ENCODE data around the gene ABT1. TPM values are rescaled to one million over a fixed set of nuclear protein-coding genes. Genes with fewer than 3 reads are reported as not detected.
A peak's percentile ranks its signal among the peaks of the same experiment; 100 is the strongest.
"Not testable (repeated sequence)": the region's sequence is repeated elsewhere in the genome, so short reads cannot be mapped to it uniquely, and the experiment has no call there.

The ABT1 gene
- total RNA-seq (2014; rRNA removed; shearing (Covaris generic); ENCODE audit: low replicate concordance), result 21.8 and 22.6 TPM in 2 replicates

- peak within 1 kb of the TSS; percentile 72 for H3K4me3 ChIP-seq
- peak; percentile 93 for DNase-seq
- no peaks in the 10 kb centered on the region for H3K27me3 ChIP-seq
- H3K9me3 ChIP-seq, result no peaks in the 10 kb centered on the region
- peaks cover 2% of the 10 kb centered on the region for H3K36me3 ChIP-seq
Measured at GRCh38 chr6:26596579-26597388, at the start of gene ABT1. Gene ABT1 (plus strand): TSS chr6:26596953. CDS start chr6:26596983, 30 bp downstream.

- H3K36me3 ChIP-seq, result peaks cover 18% of the 10 kb centered on the region
- H3K27me3 ChIP-seq, DNase-seq, H3K4me3 ChIP-seq, H3K9me3 ChIP-seq: not testable (repeated sequence)
Measured at GRCh38 chr6:26547363-26547762, 49.4 kb upstream of the ABT1 start.

DNA sequence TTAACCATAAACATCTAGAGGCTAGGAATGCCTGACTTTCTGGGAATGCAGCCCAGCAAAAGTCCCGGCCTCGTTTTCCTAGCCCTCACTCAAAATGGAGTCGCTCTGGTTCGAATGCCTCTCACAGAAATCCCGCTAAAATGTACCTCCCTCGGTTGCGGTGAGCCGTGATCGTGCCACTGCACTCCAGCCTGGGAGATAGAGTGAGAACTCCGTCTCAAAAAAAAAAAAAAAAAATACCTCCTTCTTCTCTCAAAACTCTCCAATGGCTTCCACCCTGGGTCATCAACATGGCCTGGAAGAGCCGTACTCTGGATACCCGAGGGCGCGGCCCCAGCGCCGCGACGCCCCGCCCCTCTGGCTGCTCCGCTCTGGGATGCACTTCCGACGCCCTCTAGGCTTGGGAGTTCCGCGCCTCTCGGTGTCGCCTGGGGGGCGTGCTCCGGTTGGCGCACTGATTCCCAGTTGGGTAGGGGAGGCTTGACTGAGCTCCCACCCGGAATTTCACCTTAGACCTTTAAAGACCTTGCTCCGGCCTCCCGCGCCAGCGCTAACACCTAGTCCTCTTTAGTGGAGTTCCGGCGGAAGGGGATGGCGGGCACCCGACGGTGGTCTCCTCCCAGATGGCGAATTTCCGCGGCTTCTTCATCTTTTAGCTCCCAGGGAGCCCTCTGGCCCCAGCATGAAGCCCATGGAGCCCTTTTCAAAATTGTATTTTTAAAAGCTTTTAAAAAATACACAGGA lies 46.3 kb upstream of the ABT1 start:
- peak overlapping the region; percentile 52 for H3K4me3 ChIP-seq
- DNase-seq, result peak; percentile 70
- H3K9me3 ChIP-seq, result no peaks in the 10 kb centered on the region

DNA sequence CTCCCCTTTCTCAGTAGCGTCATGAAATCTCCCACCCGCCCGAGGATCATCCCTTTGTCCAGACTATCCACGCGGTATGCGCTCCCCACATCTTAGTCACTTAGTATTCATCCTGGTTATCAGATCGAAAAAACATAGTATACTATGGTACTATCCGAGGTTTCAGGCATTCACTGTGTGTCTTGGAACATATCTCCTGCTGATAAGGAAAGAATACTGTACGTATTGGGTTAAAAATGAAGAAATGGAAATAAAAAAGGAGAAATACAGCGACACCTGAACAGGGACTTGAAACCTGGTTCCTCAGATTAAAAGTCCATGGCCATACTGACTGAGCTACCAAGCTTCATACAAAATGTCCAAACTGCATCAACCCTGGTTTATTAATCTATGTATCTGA lies 44.5 kb upstream of the ABT1 start:
- Histone ChIP-seq H3K4me3 (no peak overlapping the region), H3K36me3 (no peaks in the 10 kb centered on the region), H3K9me3 (no peaks in the 10 kb centered on the region), H3K27me3 (no peaks in the 10 kb centered on the region)
- no peak for DNase-seq

More for the DNA sequence above, 46.3 kb upstream of the ABT1 start:
- Histone ChIP-seq H3K36me3 (peaks cover 2% of the 10 kb centered on the region; the same call in 1 of the 2 replicates), H3K27me3 (no peaks in the 10 kb centered on the region)

DNA sequence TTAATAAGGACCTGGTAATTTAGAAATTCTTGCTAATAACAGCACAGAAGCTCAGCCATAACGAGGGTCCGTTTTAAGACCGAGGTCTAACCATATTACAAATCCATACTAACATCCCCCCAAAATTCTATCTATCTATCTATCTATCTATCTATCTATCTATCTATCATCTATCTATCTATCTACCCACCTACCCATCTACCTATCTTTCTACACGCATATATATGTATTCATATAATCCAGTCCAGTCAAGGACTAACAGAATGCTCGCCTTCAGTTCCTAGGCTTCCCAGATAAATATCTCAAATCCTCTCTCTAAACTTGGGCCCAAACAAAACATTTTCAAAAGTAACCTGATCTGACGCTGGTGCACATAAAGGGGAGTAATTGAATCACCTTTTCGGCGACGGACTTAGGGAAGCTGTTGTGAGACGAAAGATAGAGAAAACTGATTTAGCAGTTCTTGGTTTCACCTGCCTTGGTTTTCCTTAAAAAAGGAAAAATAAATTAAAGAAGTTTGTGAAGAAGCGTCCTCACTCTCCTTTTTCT lies 44.0 kb upstream of the ABT1 start:
- DNase-seq, result no peak
- Histone ChIP-seq H3K27me3 (no peaks in the 10 kb centered on the region), H3K9me3 (no peaks in the 10 kb centered on the region)

DNA sequence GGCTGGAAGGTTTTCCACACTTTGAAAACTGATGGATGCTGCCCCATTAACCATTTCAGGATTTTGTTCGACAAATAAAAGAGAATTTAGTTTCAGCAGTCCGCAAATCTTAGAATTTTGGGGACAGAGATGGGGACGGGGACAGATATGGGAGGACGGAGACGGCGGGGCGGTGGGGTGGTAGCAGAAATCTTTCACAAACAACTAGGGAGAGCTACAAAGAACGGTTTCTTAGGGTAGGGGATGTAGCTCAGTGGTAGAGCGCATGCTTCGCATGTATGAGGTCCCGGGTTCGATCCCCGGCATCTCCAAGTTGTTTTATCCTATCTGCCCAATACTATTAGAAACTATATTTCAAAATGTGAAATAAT lies 43.5 kb upstream of the ABT1 start:
- Histone ChIP-seq H3K27me3 (no peaks in the 10 kb centered on the region), H3K9me3 (no peaks in the 10 kb centered on the region), H3K4me3 (peak overlapping the region; percentile 53), H3K36me3 (no peaks in the 10 kb centered on the region)
- DNase-seq, result peak; percentile 49

More for the DNA sequence above, 44.0 kb upstream of the ABT1 start:
- Histone ChIP-seq H3K36me3 (no peaks in the 10 kb centered on the region), H3K4me3 (peak overlapping the region; percentile 53)

DNA sequence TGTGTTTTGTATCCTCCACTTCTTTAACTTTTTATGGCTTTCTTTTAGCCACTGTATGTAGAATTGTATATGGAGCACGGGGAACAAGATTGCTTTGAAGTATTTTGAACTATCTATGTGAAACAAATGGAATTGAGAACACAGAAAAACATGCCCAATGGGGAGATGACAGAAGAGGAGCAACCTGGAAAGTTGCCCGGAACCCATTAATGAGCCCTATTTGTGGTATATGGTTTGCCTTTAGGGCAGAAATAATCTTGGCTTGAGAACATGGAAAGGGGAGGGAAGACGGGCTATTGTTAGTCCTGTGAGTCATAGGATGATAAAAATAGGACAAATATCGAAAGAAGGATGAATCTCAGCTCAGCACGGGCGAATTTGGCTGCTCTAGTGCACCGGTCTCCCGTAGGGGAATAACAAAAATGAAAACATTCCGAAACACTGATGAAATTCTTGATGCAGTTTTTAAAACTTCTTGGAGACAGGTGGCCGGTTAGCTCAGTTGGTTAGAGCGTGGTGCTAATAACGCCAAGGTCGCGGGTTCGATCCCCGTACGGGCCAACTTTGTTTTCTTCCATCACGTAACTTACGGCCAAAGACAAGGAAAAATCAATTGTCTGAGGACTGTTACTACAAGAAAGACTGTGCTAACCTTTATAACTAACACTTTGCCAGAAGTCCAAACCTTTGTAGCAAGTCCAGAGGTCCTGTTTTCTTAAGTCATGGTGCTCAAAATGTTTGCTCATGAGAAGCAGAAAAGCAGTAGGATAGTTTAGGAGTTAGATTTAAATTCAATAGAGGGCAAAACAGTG lies 42.9 kb upstream of the ABT1 start:
- peak overlapping the region; percentile 53 for H3K4me3 ChIP-seq
- no peaks in the 10 kb centered on the region for H3K9me3 ChIP-seq
- no peaks in the 10 kb centered on the region for H3K27me3 ChIP-seq
- no peaks in the 10 kb centered on the region for H3K36me3 ChIP-seq
- peak; percentile 69 for DNase-seq

DNA sequence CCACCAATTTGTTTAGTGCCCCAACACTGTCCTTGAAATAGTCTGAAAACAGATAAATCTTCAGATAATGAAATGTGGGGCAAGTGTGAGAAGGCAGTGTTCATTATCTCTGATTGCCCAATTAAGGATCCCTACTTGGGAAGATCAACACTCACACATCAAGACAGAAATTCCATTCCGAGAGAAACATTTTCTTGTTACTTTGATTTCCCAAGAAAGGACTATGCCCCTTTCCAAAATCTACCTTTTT lies 42.4 kb upstream of the ABT1 start:
- no peaks in the 10 kb centered on the region for H3K27me3 ChIP-seq
- no peak for DNase-seq
- H3K9me3 ChIP-seq, result no peaks in the 10 kb centered on the region
- H3K4me3 ChIP-seq, result peak overlapping the region; percentile 53
- H3K36me3 ChIP-seq, result no peaks in the 10 kb centered on the region

GRCh38 chr6:26554697-26555504 lies 41.9 kb upstream of the ABT1 start:
- Histone ChIP-seq H3K36me3 (no peaks in the 10 kb centered on the region), H3K9me3 (no peaks in the 10 kb centered on the region), H3K27me3 (no peaks in the 10 kb centered on the region), H3K4me3 (peak overlapping the region; percentile 53)
- DNase-seq, result peak; percentile 43

- DNase-seq, result no peak
- no peaks in the 10 kb centered on the region for H3K9me3 ChIP-seq
- H3K27me3 ChIP-seq, result no peaks in the 10 kb centered on the region
- H3K4me3 ChIP-seq, result peak overlapping the region; percentile 53
- H3K36me3 ChIP-seq, result no peaks in the 10 kb centered on the region
Measured at GRCh38 chr6:26555505-26556262, 41.1 kb upstream of the ABT1 start.

DNA sequence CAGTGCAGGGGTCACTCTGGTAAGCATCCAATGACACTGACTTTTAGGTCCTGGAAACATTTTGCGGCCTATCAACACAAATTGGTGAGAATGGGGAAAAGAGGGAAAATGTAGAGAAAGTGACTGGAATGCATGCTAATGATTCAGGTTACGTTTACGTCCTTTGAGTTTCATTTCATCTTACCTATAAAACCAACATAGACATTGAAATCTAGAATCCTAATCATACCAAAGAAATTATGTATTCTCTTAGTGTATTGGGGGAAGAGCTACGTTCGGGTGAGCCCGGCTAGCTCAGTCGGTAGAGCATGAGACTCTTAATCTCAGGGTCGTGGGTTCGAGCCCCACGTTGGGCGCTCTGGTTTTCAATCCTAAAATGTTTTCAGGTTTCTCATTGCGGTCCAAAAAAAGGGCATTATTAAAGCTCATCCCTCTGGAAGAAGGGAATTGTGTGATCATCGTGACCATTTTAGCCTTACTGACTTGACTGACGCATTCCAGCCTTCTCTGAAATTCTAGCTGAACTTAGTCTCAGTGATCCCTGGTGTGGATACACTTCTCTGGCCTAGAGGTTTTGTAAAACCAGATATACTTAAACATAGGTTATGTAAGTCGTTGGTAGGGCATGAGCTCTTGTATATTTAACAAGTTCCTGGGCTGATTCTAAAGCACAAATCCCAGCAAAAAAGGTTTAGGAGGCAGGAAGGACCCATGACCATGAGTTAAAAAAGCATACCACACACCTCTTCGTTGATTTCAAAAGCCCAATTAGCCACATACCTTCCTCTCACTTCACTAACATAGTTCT lies 40.3 kb upstream of the ABT1 start:
- H3K27me3 ChIP-seq, result no peaks in the 10 kb centered on the region
- H3K4me3 ChIP-seq, result peak overlapping the region; percentile 53
- H3K9me3 ChIP-seq, result no peaks in the 10 kb centered on the region
- H3K36me3 ChIP-seq, result no peaks in the 10 kb centered on the region
- peak; percentile 65 for DNase-seq

- no peaks in the 10 kb centered on the region for H3K27me3 ChIP-seq
- DNase-seq, result no peak
- no peaks in the 10 kb centered on the region for H3K36me3 ChIP-seq
Measured at GRCh38 chr6:26561533-26562466, 35.0 kb upstream of the ABT1 start.

GRCh38 chr6:26563488-26563887 lies 33.3 kb upstream of the ABT1 start:
- Histone ChIP-seq H3K4me3 (no peak overlapping the region), H3K36me3 (no peaks in the 10 kb centered on the region)

More at GRCh38 chr6:26561533-26562466, 35.0 kb upstream of the ABT1 start:
- Histone ChIP-seq H3K4me3 (no peak overlapping the region), H3K9me3 (no peaks in the 10 kb centered on the region)

More at GRCh38 chr6:26563488-26563887, 33.3 kb upstream of the ABT1 start:
- H3K27me3 ChIP-seq, result no peaks in the 10 kb centered on the region
- DNase-seq, result no peak
- no peaks in the 10 kb centered on the region for H3K9me3 ChIP-seq

Data from MG63 (cell line).